LoVo (cell line): ENCODE results near the gene SRCAP.
"Not testable (repeated sequence)": the region's sequence is repeated elsewhere in the genome, so short reads cannot be mapped to it uniquely, and the experiment has no call there.

Experiments
- DNase-seq: peaks from one replicate; pipeline ENCODE4 v3.0.0-alpha.2; 2016; ENCODE audit warnings: low spot score

SRCAP gene

GRCh38 chr16:30664616-30665109 lies 34.3 kb upstream of the SRCAP start:
- no peak for DNase-seq

DNA sequence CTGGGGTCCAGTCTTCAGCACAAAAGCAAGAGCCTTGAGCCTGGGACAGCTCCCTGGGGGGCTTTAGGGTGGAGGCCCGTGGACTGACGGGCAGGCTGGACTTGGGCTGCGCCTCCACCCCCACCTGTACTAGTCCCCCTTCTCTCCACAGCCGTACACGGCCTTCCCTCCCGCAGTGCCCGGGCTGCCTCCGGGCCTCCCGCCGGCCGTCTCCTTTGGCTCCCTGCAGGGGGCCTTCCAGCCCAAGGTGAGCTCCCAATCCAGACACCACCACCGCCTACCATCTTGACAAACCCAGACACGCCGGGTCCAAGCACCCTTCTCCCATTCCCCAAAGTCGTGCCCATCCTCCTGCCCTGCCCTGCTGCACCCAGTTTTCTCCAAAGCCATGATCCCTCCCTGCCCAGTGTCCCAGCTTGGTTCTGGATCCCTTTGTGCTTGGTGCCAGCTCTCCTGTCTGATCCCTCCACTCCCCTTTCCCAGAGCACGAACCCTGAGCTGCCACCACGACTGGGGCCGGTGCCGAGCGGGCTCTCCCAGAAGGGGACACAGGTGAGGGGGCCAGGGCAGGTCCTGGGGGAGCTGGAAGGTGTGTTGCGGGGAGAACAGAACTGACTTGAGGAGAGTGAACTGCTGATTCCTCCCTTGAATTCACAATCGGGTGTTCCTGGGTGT lies 33.7 kb upstream of the SRCAP start:
- DNase-seq: no peak

DNA sequence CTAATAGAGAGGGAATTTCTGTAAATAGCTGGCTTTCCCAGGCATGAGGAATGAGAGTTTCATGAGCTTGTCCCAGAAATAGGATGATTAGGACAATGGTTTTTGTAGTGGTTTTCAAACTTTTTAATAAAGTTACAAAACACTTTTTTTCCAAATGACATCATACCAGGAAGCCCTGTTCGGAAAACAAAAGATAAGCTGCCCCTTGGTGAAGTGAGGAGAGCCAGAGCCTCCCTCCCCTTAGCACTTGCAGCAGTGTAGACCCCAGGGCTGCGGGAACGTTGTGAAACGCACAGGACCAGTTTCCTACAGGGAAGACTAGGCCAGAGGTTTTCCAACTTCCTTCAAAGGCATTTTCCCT lies 33.2 kb upstream of the SRCAP start:
- no peak for DNase-seq

GRCh38 chr16:30666681-30667080 lies 32.3 kb upstream of the SRCAP start:
- DNase-seq: no peak

DNA sequence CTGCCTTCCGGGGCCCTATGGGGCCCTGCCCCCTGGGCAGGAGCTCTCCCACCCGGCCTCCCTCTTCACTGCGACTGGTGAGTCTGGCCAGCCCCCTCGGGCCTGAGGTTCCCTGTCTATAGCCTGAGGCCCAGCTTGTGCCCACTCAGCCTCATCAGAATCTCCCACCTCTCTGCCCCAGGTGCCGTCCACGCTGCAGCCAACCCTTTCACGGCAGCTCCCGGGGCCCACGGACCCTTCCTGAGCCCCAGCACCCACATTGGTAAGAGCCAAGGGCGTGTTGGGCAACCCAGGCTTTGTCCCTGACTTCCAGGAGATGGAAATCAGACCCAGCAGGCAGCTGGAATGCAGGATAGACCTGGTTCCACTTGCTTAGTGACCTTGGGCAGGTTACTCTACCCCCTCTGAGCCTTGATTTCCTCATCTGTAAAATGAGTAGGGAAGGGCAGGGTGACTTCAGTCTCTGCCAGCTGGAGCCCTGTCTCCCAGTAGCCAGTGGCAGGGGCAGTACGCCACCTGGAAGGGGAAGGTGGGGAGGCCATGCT lies 31.5 kb upstream of the SRCAP start:
- DNase-seq: no peak

DNA sequence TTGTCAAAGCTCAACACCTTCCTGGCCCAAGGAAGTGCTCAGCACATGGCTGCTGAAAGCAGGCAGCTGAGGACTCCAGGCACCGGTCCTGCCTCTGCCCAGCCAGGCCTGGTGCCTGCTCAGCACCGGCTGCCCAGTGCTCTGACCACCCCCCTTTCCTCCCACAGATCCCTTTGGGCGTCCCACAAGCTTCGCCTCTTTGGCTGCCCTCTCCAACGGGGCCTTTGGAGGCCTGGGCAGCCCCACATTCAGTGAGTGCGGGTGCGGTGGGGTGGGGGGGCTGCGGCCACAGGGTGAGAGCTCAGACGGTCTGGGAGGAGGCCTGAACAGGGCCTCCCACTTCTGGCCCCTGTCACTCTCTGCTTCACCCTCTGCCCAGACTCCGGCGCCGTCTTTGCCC lies 30.6 kb upstream of the SRCAP start:
- no peak for DNase-seq

- no peak for DNase-seq
Measured at GRCh38 chr16:30669026-30669902, 29.7 kb upstream of the SRCAP start.

GRCh38 chr16:30669903-30670824 lies 28.8 kb upstream of the SRCAP start:
- DNase-seq: no peak

GRCh38 chr16:30675143-30675542 lies 23.8 kb upstream of the SRCAP start:
- no peak for DNase-seq

GRCh38 chr16:30677931-30678585 lies 20.9 kb upstream of the SRCAP start:
- no peak for DNase-seq

GRCh38 chr16:30678586-30678970 lies 20.4 kb upstream of the SRCAP start:
- DNase-seq: no peak

DNA sequence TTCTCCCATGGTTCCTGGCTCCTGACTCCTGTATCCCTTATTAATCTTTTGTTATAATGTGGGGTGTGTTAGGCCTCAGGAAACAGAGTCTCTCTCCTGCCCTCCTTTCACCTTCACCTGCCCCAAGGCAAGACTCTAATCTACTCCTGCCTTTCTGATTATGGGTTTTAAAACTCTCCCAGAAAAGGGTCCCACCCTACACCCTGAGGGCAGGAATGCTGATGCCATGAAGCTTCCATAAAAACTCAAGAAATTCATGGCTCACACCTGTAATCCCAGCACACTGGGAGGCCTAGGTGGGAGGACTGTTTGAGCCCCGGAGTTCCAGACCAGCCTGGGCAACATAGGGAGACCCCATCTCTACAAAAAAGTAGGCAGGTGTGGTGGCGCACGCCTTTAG lies 18.6 kb upstream of the SRCAP start:
- no peak for DNase-seq

- no peak for DNase-seq
Measured at GRCh38 chr16:30688701-30689100, 10.3 kb upstream of the SRCAP start.

DNA sequence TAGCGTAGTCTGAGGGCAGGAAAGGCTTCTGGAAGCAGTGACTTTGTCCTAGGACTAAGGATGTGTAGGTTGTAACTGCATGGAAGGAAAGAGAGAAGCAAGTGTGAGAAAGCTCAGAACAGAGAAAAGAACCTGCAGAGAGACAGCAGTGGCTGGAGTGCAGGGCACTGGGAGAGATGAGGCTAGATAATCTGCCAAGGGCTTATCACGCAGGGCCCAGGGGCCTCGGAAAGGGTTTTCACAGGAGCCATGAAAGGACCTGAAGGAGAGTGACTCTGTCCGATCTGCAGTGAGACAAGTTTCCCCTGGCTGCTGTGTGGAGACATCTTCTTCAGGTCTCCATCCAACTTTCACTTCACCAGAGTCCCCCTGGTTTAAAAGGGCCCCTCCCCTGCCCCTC lies 7.1 kb upstream of the SRCAP start:
- DNase-seq: no peak

DNA sequence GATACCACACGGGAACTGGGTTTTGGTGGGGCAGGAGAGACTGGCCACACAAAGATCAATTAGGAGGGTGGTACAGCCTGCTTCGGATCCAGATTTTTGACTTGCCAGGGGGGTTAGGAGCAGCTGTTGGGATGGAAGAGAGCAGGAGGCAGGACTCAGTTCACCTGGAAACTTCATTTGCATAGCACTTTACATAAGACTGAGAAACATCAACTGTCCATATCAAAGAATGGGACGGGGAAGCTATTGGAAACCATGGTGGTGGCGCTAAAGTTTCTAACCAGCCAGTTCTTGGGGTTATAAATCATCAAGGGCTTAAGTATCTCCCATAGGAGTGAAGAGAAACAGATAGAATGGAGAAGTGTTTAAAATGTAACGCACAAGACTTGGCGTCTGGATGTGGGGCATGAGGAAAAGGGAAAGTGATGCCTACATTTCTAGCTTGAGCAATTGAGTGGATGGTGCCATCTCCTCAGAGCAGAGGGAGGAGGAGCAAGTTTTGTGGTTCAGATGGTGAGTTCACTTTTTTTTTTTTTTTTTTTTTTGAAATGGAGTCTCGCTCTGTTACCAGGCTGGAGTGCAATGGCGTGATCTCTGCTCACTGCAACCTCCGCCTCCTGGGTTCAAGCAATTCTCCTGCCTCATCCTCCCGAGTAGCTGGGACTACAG lies 6.4 kb upstream of the SRCAP start:
- DNase-seq: no peak

DNA sequence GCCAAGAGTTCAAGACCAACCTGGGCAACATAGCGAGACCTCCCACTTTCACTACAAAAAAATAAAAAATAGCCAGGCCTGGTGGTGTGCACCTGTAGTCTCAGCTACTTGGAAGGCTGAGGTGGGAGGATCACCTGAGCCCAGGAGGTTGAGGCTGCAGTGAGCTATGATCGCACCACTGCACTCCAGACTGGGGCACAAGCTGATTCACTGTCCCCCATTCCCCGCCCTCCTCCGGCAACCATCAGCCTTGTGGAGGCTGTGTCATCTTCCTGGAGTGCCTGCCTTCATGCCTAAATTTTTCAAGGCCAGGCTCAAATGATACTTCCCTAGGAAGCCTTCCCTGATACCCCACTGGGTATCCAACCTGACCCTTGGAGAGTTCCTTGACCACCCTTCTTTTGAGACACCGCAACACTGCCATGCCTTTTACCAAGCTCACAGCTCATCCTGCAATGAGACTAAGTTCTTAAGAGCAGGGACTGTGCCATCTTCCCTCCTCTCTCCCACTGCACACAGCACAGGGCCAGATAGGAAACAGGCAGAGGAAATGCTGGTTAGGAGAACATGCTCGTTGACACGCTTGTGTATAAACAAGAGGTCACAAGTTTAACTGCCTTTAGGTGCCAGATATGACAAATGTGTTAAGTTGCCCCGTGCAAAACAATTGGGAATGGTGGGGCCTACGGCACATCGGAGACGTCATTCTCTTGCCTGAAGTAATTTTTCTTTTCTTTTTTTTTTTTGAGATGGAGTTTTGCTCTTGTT lies 3.9 kb upstream of the SRCAP start:
- DNase-seq: no peak

- DNase-seq: not testable (repeated sequence)
Measured at GRCh38 chr16:30696646-30697045, 2.3 kb upstream of the SRCAP start.

- no peak for DNase-seq
Measured at GRCh38 chr16:30697264-30698138, 1.5 kb upstream of the SRCAP start.

DNA sequence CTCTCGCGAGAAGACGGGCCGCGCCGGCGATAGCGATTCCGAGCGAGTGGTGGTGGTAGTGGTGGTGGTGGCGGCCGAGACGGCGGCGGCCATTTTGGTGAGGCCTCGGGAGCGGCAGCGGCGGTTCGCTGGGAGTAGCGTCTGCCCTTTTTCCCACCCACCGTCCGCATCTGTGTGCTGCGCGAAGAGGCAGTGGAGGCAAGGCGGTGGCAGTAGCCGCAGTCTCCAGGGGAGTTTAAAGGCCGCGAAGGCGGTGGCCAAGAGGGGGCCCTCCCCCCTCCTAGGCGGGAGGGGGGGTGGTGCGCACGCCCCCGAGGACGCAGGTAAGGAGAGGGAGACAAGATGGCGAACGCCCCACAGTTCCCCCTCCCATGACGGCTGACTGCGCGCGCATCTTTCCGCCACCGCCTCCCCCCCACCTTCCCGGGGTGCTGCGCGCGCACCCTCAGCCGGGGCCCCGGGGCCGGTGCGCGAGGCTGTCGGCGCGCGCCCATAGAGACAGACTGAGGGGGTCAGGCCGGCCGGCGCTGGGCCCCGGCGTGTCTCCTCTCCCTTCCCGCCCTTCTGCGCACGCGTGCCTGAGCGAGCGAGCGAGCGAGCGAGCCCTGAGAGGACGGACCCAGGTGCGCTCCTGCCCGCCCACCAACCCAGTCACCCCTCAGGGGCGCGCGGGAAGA lies 694 bp upstream of the SRCAP start:
- DNase-seq: peak; percentile 98
